Endothelial cell of umbilical vein (primary cell): Measurements from ENCODE around the gene KCNIP1. TPM values are rescaled to one million over a fixed set of nuclear protein-coding genes. Genes with fewer than 3 reads are reported as not detected.
A peak's percentile ranks its signal among the peaks of the same experiment; 100 is the strongest.

Source experiments
- BruUV-seq: library from RNA; stranded (reverse); fragments of 400-500 nt; replicated peaks from 2 replicates; lab custom pipeline; 2021; lab: Mats Ljungman, UMichigan
- CTCF ChIA-PET: fragments of 300-600, 350-600 bp; sonication (Branson Sonifier 250); formaldehyde crosslinking; loops from one replicate; lab custom pipeline; 2021; ENCODE audit warnings: antibody characterized with exemption, inconsistent platforms; lab: Charles Lee
- POLR2A ChIA-PET: fragments of 300-600, 350-600 bp; sonication (Branson Sonifier 250); formaldehyde crosslinking; loops from one replicate; lab custom pipeline; 2021; ENCODE audit warnings: antibody characterized with exemption, inconsistent platforms; lab: Charles Lee
- DNase-seq: peaks from one replicate; pipeline ENCODE4 v3.0.0-alpha.2; 2011; ENCODE audit warnings: low read depth, low spot score
- FAIRE-seq: peaks from 2 replicates; lab custom pipeline; 2011; peaks lifted over from hg19 to GRCh38; lab: Jason Lieb, UNC
- H2AFZ ChIP-seq: 2 replicates; pipeline ENCODE4 v1.6.0; 2012; ENCODE audit warnings: low read depth, low read length, control low read depth, inconsistent platforms
- H3K27ac ChIP-seq: 2 replicates; pipeline ENCODE4 v1.5.1; 2011; ENCODE audit warnings: low read depth, mild to moderate bottlenecking, control low read depth, low read length, moderate library complexity; ENCODE audit not compliant: insufficient read depth
- H3K27me3 ChIP-seq, 2 experiments: 2 replicates each; pipeline versions ENCODE4 v1.6.0 to v1.6.1; 2011; ENCODE audit warnings: low read length in 2 of 2, mixed read lengths in 1 of 2; ENCODE audit not compliant: control insufficient read depth in 2 of 2, insufficient read depth in 2 of 2
- H3K36me3 ChIP-seq, 2 experiments: 2 replicates in 1 of 2; 3 replicates in 1 of 2; pipeline ENCODE4 v1.5.1; 2011; ENCODE audit warnings: low read length in 2 of 2, mild to moderate bottlenecking in 1 of 2, moderate library complexity in 1 of 2; ENCODE audit not compliant: control insufficient read depth in 2 of 2, insufficient read depth in 2 of 2; ENCODE audit errors: extremely low read depth in 1 of 2
- H3K4me1 ChIP-seq: 3 replicates; pipeline ENCODE4 v1.5.1; 2011; ENCODE audit warnings: mild to moderate bottlenecking, low read length; ENCODE audit not compliant: control insufficient read depth, insufficient read depth; ENCODE audit errors: extremely low read depth
- H3K4me2 ChIP-seq: 2 replicates; pipeline ENCODE4 v1.6.1; 2011; ENCODE audit warnings: low read length, control low read depth, mixed read lengths; ENCODE audit not compliant: insufficient read depth
- H3K4me3 ChIP-seq, 3 experiments: fragments of 200-600 bp in 1 of 3; sonication (generic), shearing (Covaris generic) in 1 of 3; replicated peaks in 1 of 3; 2 replicates each; pipeline ENCODE4 v1.5.1; 2011 to 2016; ENCODE audit warnings: control low read depth in 3 of 3, low read length in 3 of 3, mild to moderate bottlenecking in 2 of 3, inconsistent platforms in 1 of 3, low read depth in 1 of 3, moderate library complexity in 1 of 3; ENCODE audit not compliant: insufficient read depth in 1 of 3
- H3K79me2 ChIP-seq: 2 replicates; pipeline ENCODE4 v1.6.0; 2012; ENCODE audit warnings: low read length, inconsistent platforms; ENCODE audit not compliant: control insufficient read depth, insufficient read depth
- H3K9ac ChIP-seq: replicated peaks from 2 replicates; pipeline ENCODE3; 2011; ENCODE audit warnings: low read length, control low read depth; ENCODE audit not compliant: insufficient read depth; ENCODE audit errors: extremely low read depth
- H3K9me1 ChIP-seq: replicated peaks from 3 replicates; pipeline ENCODE4 v1.6.0; 2011; ENCODE audit warnings: mild to moderate bottlenecking, low read length; ENCODE audit not compliant: control insufficient read depth, insufficient read depth; ENCODE audit errors: extremely low read depth
- H3K9me3 ChIP-seq: replicated peaks from 2 replicates; pipeline ENCODE4 v1.5.1; 2012; ENCODE audit warnings: low read length, inconsistent platforms; ENCODE audit not compliant: control insufficient read depth, insufficient read depth
- H4K20me1 ChIP-seq: replicated peaks from 2 replicates; pipeline ENCODE3; 2011; ENCODE audit warnings: mild to moderate bottlenecking, low read length; ENCODE audit not compliant: control insufficient read depth, insufficient read depth; ENCODE audit errors: extremely low read depth
- CTCF ChIP-seq, 2 donors: IDR thresholded peaks; 1 replicate in 1 of 2; 2 replicates in 1 of 2; pipeline ENCODE4 v1.5.1; 2011; ENCODE audit warnings: low read length in 2 of 2, mild to moderate bottlenecking in 2 of 2, moderate library complexity in 2 of 2, control low read depth in 1 of 2, inconsistent platforms in 1 of 2, low read depth in 1 of 2; ENCODE audit not compliant: insufficient read depth in 1 of 2; ENCODE audit errors: extremely low read depth in 1 of 2
- EZH2 ChIP-seq: IDR thresholded peaks from 2 replicates; pipeline ENCODE4 v1.6.1; 2012; ENCODE audit warnings: borderline replicate concordance, low read depth, mild to moderate bottlenecking, moderate library complexity, low read length, inconsistent platforms; ENCODE audit not compliant: severe bottlenecking
- FOS ChIP-seq: IDR thresholded peaks from 2 replicates; pipeline ENCODE4 v1.6.1; 2011; ENCODE audit warnings: mild to moderate bottlenecking, low read length, moderate library complexity, borderline replicate concordance; ENCODE audit not compliant: insufficient read depth
- GATA2 ChIP-seq: IDR thresholded peaks from 2 replicates; pipeline ENCODE4 v1.7.0; 2011; ENCODE audit warnings: low read depth, mild to moderate bottlenecking, moderate library complexity, mixed read lengths, low read length; ENCODE audit not compliant: insufficient read length, insufficient read depth
- JUN ChIP-seq: IDR thresholded peaks from 2 replicates; pipeline ENCODE4 v1.6.1; 2011; ENCODE audit warnings: borderline replicate concordance, low read depth; ENCODE audit not compliant: insufficient read length, insufficient read depth
- MYC ChIP-seq: IDR thresholded peaks from one replicate; pipeline ENCODE4 v1.6.1; 2011; ENCODE audit warnings: mild to moderate bottlenecking, low read depth, low read length
- POLR2A ChIP-seq: IDR thresholded peaks from 2 replicates; pipeline ENCODE4 v1.6.1; 2012; ENCODE audit warnings: low read depth, mild to moderate bottlenecking, control low read depth, low read length
- POLR2AphosphoS5 ChIP-seq: IDR thresholded peaks from 2 replicates; pipeline ENCODE4 v1.6.1; 2012; ENCODE audit warnings: low read depth, mild to moderate bottlenecking, control low read depth, low read length, moderate library complexity; ENCODE audit not compliant: insufficient read depth
- dilution Hi-C: fragments of 300-500 bp; cut with MboI; formaldehyde crosslinking; loops from one replicate; pipeline ENCODE4 v1.15.0; 2019; ENCODE audit warnings: low sequenced_read_pairs; ENCODE audit not compliant: extremely low pct_ligation_motif_present
- intact Hi-C: fragments of 100-400 bp; cut with micrococcal nuclease; formaldehyde crosslinking; loops from one replicate; pipeline ENCODE4 v1.10.0; 2022
- polyA plus RNA-seq, 4 experiments: library from polyadenylated mRNA; depleted of rRNA in 3 of 4; stranded (reverse) in 3 of 4; unstranded in 1 of 4; fragments of >200 nt; gene quantifications; 2 replicates each; pipeline versions ENCODE4 v1.2.1 to v1.2.3, GENCODE V29; 2011 to 2012; ENCODE audit warnings: missing spikeins in 1 of 4
- total RNA-seq: library from RNA; stranded (reverse); gene quantifications from 2 replicates; pipeline ENCODE4 v1.2.3, GENCODE V29; 2021
- TF ChIP-seq, protein P1 (sequence below): IDR thresholded peaks from 2 replicates; pipeline ENCODE4 v1.6.1; 2011; ENCODE audit not compliant: insufficient read depth, insufficient read length

The KCNIP1 gene
- total and polyA plus RNA-seq, 2 donors (not counting 3 experiments of a cell fraction or from before 2014, with no cell fraction given), result 0.15 TPM; not detected in 1

- H3K9me1 ChIP-seq, result no peaks in the 10 kb centered on the region
- H4K20me1 ChIP-seq, result no peaks in the 10 kb centered on the region
- no peaks in the 10 kb centered on the region for H3K27me3 ChIP-seq
- peaks cover 15% of the 10 kb centered on the region for H3K4me1 ChIP-seq
- POLR2A ChIA-PET, result no interaction called here
- dilution Hi-C loops, result no loop called here
- FAIRE-seq (no peak), DNase-seq (no peak)
- H3K27ac ChIP-seq, result no peak overlapping the region
- no peak overlapping the region for H3K4me3 ChIP-seq
- no peaks in the 10 kb centered on the region for H3K79me2 ChIP-seq
- BruUV-seq, result no TSS peak
- intact Hi-C loops, result no loop called here
- TF ChIP-seq, protein P1, sequence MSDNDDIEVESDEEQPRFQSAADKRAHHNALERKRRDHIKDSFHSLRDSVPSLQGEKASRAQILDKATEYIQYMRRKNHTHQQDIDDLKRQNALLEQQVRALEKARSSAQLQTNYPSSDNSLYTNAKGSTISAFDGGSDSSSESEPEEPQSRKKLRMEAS, result no peak
- TF ChIP-seq FOS, result no peak
- no peak for TF ChIP-seq JUN
- no peak for TF ChIP-seq CTCF (IDR thresholded peaks at IDR 0.05; ENCODE audit: extremely low read depth in 1 of 2, insufficient read depth in 1 of 2, low read depth in 1 of 2, low read length in 2 of 2)
- TF ChIP-seq POLR2A, result no peak
- H2AFZ ChIP-seq, result no peak overlapping the region
- H3K36me3 ChIP-seq, result no peaks in the 10 kb centered on the region
- CTCF ChIA-PET, result no interaction called here
- no peaks in the 10 kb centered on the region for H3K9me3 ChIP-seq
- H3K4me2 ChIP-seq, result no peak overlapping the region
- H3K9ac ChIP-seq, result no peak overlapping the region
Observed at GRCh38 chr5:170489199-170489598, 14.6 kb upstream of the KCNIP1 start.

- Histone ChIP-seq H3K9me3 (no peaks in the 10 kb centered on the region), H3K9ac (no peak overlapping the region), H3K27ac (peak overlapping the region; percentile 51), H3K79me2 (no peaks in the 10 kb centered on the region), H3K9me1 (no peaks in the 10 kb centered on the region), H3K4me3 (no peak overlapping the region), H2AFZ (no peak overlapping the region), H3K4me2 (no peak overlapping the region), H4K20me1 (no peaks in the 10 kb centered on the region), H3K27me3 (no peaks in the 10 kb centered on the region), H3K36me3 (no peaks in the 10 kb centered on the region), H3K4me1 (peaks cover 15% of the 10 kb centered on the region)
- dilution Hi-C loops, result no loop called here
- BruUV-seq, result no TSS peak
- intact Hi-C loops, result loop anchor here (5.0 to 10.0 kb wide), 3 partner anchors 112 to 338 kb away; no protein-coding TSS in a partner anchor
- TF ChIP-seq JUN (no peak), GATA2 (no peak), EZH2 (no peak), FOS (no peak), POLR2A (no peak), CTCF (IDR thresholded peaks at IDR 0.05; ENCODE audit: extremely low read depth in 1 of 2, insufficient read depth in 1 of 2, low read depth in 1 of 2, low read length in 2 of 2) (no peak), POLR2AphosphoS5 (no peak), MYC (no peak)
- TF ChIP-seq, protein P1, result no peak
- ChIA-PET POLR2A (no interaction called here), CTCF (interaction anchor here (1.9 kb wide), 1 partner anchor 20 kb away, joined by 5 read pairs; no protein-coding TSS in a partner anchor)
- FAIRE-seq, result no peak
- no peak for DNase-seq
Observed at GRCh38 chr5:170490381-170490780, 13.4 kb upstream of the KCNIP1 start.
